HepG2 (cell line): ENCODE data around the gene SCRT2. TPM values are rescaled to one million over a fixed set of nuclear protein-coding genes. Genes with fewer than 3 reads are reported as not detected.

Experiments
- ATAC-seq: fragments of 200-7000 bp; cut with Tn5 transposase; 3 replicates; pipeline ENCODE4 v1.9.1; 2020; ENCODE audit warnings: mild to moderate bottlenecking, moderate library complexity
- BruUV-seq: library from RNA; stranded (reverse); fragments of 400-500 nt; replicated peaks from 2 replicates; lab custom pipeline; 2021; lab: Mats Ljungman, UMichigan
- CTCF ChIA-PET: fragments of 300-600 bp; formaldehyde crosslinking; extraction: SDS; loops from one replicate; lab custom pipeline; 2021; ENCODE audit warnings: low total read pairs, inconsistent platforms, low intra/inter-chr PET ratio; lab: Yijun Ruan, JAX
- POLR2A ChIA-PET: fragments of 350-600 bp; sonication (Branson Sonifier 250); formaldehyde crosslinking; loops from one replicate; lab custom pipeline; 2020; ENCODE audit warnings: antibody characterized with exemption, inconsistent platforms; lab: Yijun Ruan, JAX
- DNase-seq: peaks from one replicate; pipeline ENCODE4 v3.0.0-alpha.2; 2015; ENCODE audit warnings: low spot score
- FAIRE-seq: peaks from 3 replicates; lab custom pipeline; 2011; peaks lifted over from hg19 to GRCh38; lab: Jason Lieb, UNC
- H2AFZ ChIP-seq: one replicate; pipeline ENCODE4 v1.6.1; 2011; ENCODE audit warnings: low read length, inconsistent platforms
- H3K27ac ChIP-seq: fragments of 300-600 bp; 3 replicates; pipeline ENCODE4 v1.8.0; 2011; ENCODE audit warnings: mixed run types, mild to moderate bottlenecking, mixed read lengths, low read length, inconsistent platforms; ENCODE audit not compliant: insufficient read depth; ENCODE audit errors: extremely low read length
- H3K27me3 ChIP-seq, 2 experiments: fragments of 200-600 bp in 1 of 2; 2 replicates in 1 of 2; 3 replicates in 1 of 2; pipeline versions ENCODE4 v1.6.0 to v1.8.0; 2011; ENCODE audit warnings: low read length in 2 of 2, mild to moderate bottlenecking in 2 of 2, moderate library complexity in 2 of 2, inconsistent platforms in 1 of 2; ENCODE audit not compliant: insufficient read depth in 2 of 2, control insufficient read depth in 1 of 2
- H3K36me3 ChIP-seq, 2 experiments: fragments of 200-600 bp in 1 of 2; replicated peaks in 1 of 2; 2 replicates in 1 of 2; 3 replicates in 1 of 2; pipeline versions ENCODE4 v1.5.1 to v1.8.0; 2011; ENCODE audit warnings: low read length in 2 of 2, inconsistent platforms in 1 of 2; ENCODE audit not compliant: insufficient read depth in 2 of 2, control insufficient read depth in 1 of 2
- H3K4me1 ChIP-seq: 2 replicates; pipeline ENCODE4 v1.5.1; 2012; ENCODE audit warnings: low read length, inconsistent platforms; ENCODE audit not compliant: insufficient read depth
- H3K4me2 ChIP-seq: 2 replicates; pipeline ENCODE4 v1.6.0; 2011; ENCODE audit warnings: low read depth, low read length, inconsistent platforms
- H3K4me3 ChIP-seq, 3 experiments: fragments of 200-600 bp in 1 of 3; sonication (generic), shearing (Covaris generic) in 1 of 3; replicated peaks in 1 of 3; 2 replicates each; pipeline ENCODE4 v1.5.1; 2011 to 2016; ENCODE audit warnings: low read length in 3 of 3, inconsistent platforms in 2 of 3, low read depth in 2 of 3, mild to moderate bottlenecking in 2 of 3, control low read depth in 1 of 3, mixed read lengths in 1 of 3; ENCODE audit not compliant: insufficient read depth in 1 of 3
- H3K79me2 ChIP-seq: one replicate; pipeline ENCODE4 v1.6.1; 2011; ENCODE audit warnings: low read length, inconsistent platforms; ENCODE audit not compliant: insufficient read depth
- H3K9ac ChIP-seq: 2 replicates; pipeline ENCODE4 v1.6.0; 2011; ENCODE audit warnings: mild to moderate bottlenecking, low read depth, low read length, inconsistent platforms; ENCODE audit not compliant: insufficient read depth
- H3K9me3 ChIP-seq: 2 replicates; pipeline ENCODE4 v1.5.1; 2012; ENCODE audit warnings: mild to moderate bottlenecking, low read length
- H4K20me1 ChIP-seq: 2 replicates; pipeline ENCODE4 v1.6.0; 2011; ENCODE audit warnings: inconsistent platforms, mild to moderate bottlenecking, low read length, moderate library complexity; ENCODE audit not compliant: insufficient read depth
- HNRNPL ChIP-seq: fragments of 200-400 bp; formaldehyde crosslinking; IDR thresholded peaks from 2 replicates; pipeline ENCODE4 v1.6.1; 2017; ENCODE audit warnings: mild to moderate bottlenecking, low read depth, low read length
- ZMAT3 ChIP-seq: sonication (generic); formaldehyde crosslinking; conservative IDR thresholded peaks from 2 replicates; pipeline ENCODE4 v1.7.0; 2021; ENCODE audit warnings: missing genetic modification reagents
- ZNF629 ChIP-seq: sonication (generic); formaldehyde crosslinking; conservative IDR thresholded peaks from 2 replicates; pipeline ENCODE4 v1.5.0; 2020; ENCODE audit warnings: missing genetic modification reagents
- ZNF644 ChIP-seq: IDR thresholded peaks from 2 replicates; pipeline ENCODE4 v1.6.1; 2016; ENCODE audit warnings: low read depth
- WGBS: methylation state at CpG from one replicate; pipeline ENCODE4 v1.1.6; 2017; ENCODE audit warnings: low lambda C conversion rate; 5-methylcytosine and 5-hydroxymethylcytosine counted together
- in situ Hi-C: cut with HindIII; loops from 2 replicates; pipeline ENCODE4 v1.10.0; 2017; ENCODE audit warnings: low pct_unique_long_range_greater_than_20kb; ENCODE audit not compliant: extremely low pct_ligation_motif_present
- intact Hi-C: fragments of 100-400 bp; cut with micrococcal nuclease; formaldehyde crosslinking; loops from one replicate; pipeline ENCODE4 v1.10.0; 2022; ENCODE audit not compliant: unreplicated experiment
- polyA plus RNA-seq, 8 experiments: library from polyadenylated mRNA; depleted of rRNA in 3 of 8; stranded (reverse) in 7 of 8; unstranded in 1 of 8; fragments of >200 nt; fragmentation: Illumina TruSeq in 4 of 8; extraction: Trizol in 4 of 8; gene quantifications; 2 replicates each; pipeline versions ENCODE4 v1.2.1 to v1.2.3, GENCODE V29; 2011 to 2016; ENCODE audit warnings: low read depth in 4 of 8, missing spikeins in 1 of 8, mixed read lengths in 1 of 8; ENCODE audit not compliant: insufficient read depth in 1 of 8
- total RNA-seq, 5 experiments: library from RNA; depleted of rRNA; stranded (reverse); fragments of >200 nt; fragmentation: Illumina TruSeq; extraction: Trizol; gene quantifications; 2 replicates each; pipeline ENCODE4 v1.2.3, GENCODE V29; 2016; ENCODE audit warnings: low read depth in 1 of 5
- TF ChIP-seq, protein P1 (sequence below): sonication (generic); formaldehyde crosslinking; IDR thresholded peaks from 2 replicates; pipeline ENCODE4 v1.5.0; 2020; ENCODE audit warnings: mild to moderate bottlenecking, missing genetic modification reagents, borderline replicate concordance

The SCRT2 gene
- total and polyA plus RNA-seq, 2 of the 13 experiments (the other 11 are each of a cell fraction or from before 2014, with no cell fraction given): not detected

DNA sequence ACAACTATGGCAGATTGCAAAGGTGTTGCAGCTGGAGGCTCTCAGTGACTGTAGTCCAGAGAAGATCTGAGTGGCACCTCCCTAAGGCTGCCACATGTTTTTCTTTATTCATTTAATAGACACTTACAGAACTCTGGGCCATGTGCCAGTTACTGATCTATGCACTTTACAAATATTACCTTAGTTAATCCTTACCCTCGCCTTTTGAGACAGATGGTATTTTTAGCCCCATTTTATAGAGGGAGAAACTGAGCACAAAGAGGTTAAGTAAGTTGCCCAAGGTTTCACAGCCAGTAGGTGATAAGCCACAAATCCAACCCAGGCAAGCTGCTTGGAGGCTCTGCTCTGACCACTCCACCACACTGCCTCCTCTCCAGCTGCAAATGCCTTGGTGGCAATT lies 6.5 kb upstream of the SCRT2 start:
- ChIA-PET CTCF (no interaction called here), POLR2A (no interaction called here)
- Histone ChIP-seq H3K9me3 (no peaks in the 10 kb centered on the region), H3K4me1 (no peaks in the 10 kb centered on the region), H3K9ac (no peak overlapping the region), H2AFZ (no peak overlapping the region), H3K27me3 (peaks cover 3 to 28% of the 10 kb centered on the region in 2 experiments; a peak in 3 of 5 replicates), H3K27ac (no peak overlapping the region), H4K20me1 (peaks cover 5% of the 10 kb centered on the region; the same call in 1 of the 2 replicates), H3K4me3 (no peak overlapping the region), H3K4me2 (no peak overlapping the region), H3K79me2 (no peaks in the 10 kb centered on the region), H3K36me3 (no peaks in the 10 kb centered on the region)
- FAIRE-seq (no peak), ATAC-seq (no peak), DNase-seq (no peak)
- intact Hi-C loops (no loop called here), in situ Hi-C loops (no loop called here)
- BruUV-seq: no TSS peak
- WGBS: 5% methylated on average over 1 of the region's 1 CpG
- TF ChIP-seq ZNF629 (CRISPR knock-in tag) (peak; percentile 68; the same call in 1 of the 2 replicates), ZNF644 (CRISPR knock-in tag) (no peak)
- TF ChIP-seq, all 625 proteins: peak for 1

DNA sequence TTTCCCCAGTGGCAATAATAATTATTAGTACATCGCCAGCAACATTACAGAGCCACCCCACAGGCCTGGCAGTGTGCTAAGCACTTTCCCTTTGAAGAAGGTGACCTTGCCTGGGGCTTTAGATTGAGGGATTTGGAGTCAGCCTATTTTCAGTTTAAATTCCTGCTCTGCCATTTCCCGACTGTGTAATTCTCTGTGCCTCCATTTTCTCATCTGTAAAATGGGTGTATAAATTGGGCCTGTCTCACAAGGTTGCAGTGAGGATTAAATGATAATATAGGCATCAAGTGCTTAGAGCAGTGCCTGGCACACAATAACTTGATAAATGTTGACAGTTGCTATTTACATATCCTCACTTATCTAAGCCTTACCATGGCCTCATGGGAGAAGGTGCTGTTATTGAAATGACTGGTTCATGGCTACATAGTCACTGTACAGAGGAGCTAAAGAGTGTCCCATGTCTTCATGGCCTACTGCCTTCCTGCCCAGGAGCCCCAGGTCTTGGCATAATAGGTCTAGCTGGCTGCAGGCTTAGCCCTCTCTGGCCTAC lies 5.1 kb upstream of the SCRT2 start:
- POLR2A ChIA-PET: no interaction called here
- H3K4me1 ChIP-seq: peaks cover 4% of the 10 kb centered on the region; the same call in 1 of the 2 replicates
- no peak overlapping the region for H3K27ac ChIP-seq
- TF ChIP-seq ZNF629 (CRISPR knock-in tag): peak; percentile 74
- TF ChIP-seq HNRNPL: no peak
- TF ChIP-seq ZMAT3: no peak
- TF ChIP-seq, protein P1, sequence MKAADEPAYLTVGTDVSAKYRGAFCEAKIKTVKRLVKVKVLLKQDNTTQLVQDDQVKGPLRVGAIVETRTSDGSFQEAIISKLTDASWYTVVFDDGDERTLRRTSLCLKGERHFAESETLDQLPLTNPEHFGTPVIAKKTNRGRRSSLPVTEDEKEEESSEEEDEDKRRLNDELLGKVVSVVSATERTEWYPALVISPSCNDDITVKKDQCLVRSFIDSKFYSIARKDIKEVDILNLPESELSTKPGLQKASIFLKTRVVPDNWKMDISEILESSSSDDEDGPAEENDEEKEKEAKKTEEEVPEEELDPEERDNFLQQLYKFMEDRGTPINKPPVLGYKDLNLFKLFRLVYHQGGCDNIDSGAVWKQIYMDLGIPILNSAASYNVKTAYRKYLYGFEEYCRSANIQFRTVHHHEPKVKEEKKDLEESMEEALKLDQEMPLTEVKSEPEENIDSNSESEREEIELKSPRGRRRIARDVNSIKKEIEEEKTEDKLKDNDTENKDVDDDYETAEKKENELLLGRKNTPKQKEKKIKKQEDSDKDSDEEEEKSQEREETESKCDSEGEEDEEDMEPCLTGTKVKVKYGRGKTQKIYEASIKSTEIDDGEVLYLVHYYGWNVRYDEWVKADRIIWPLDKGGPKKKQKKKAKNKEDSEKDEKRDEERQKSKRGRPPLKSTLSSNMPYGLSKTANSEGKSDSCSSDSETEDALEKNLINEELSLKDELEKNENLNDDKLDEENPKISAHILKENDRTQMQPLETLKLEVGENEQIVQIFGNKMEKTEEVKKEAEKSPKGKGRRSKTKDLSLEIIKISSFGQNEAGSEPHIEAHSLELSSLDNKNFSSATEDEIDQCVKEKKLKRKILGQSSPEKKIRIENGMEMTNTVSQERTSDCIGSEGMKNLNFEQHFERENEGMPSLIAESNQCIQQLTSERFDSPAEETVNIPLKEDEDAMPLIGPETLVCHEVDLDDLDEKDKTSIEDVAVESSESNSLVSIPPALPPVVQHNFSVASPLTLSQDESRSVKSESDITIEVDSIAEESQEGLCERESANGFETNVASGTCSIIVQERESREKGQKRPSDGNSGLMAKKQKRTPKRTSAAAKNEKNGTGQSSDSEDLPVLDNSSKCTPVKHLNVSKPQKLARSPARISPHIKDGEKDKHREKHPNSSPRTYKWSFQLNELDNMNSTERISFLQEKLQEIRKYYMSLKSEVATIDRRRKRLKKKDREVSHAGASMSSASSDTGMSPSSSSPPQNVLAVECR (CRISPR knock-in tag): 0 out of 2 replicates have a peak, but pooled peaks have one; percentile 17
- TF ChIP-seq, all 625 proteins: peak for 2
- BruUV-seq: no TSS peak
- in situ Hi-C loops (no loop called here), intact Hi-C loops (no loop called here)
- no peaks in the 10 kb centered on the region for H3K9me3 ChIP-seq
- H3K4me2 ChIP-seq: no peak overlapping the region
- H3K79me2 ChIP-seq: no peaks in the 10 kb centered on the region
- CTCF ChIA-PET: no interaction called here
- 8% methylated on average over 2 of the region's 2 CpGs for WGBS
- no peak overlapping the region for H3K4me3 ChIP-seq
- peaks cover 9% of the 10 kb centered on the region; the same call in 1 of the 2 replicates for H4K20me1 ChIP-seq
- no peaks in the 10 kb centered on the region for H3K36me3 ChIP-seq
- no peak for DNase-seq
- no peak overlapping the region for H2AFZ ChIP-seq
- H3K27me3 ChIP-seq: peaks cover 7 to 32% of the 10 kb centered on the region in 2 experiments; a peak in 4 of 5 replicates
- ATAC-seq: no peak
- FAIRE-seq: no peak
- H3K9ac ChIP-seq: no peak overlapping the region
